Kidney (tissue), 14 donors: ENCODE results near the gene NLGN2. TPM values are rescaled to one million over a fixed set of nuclear protein-coding genes. Genes with fewer than 3 reads are reported as not detected.

Source experiments
- DNase-seq, 5 donors: peaks; one replicate each; pipeline ENCODE4 v3.0.0-alpha.2; 2013 to 2020
- FAIRE-seq: peaks from 2 replicates; lab custom pipeline; 2012; peaks lifted over from hg19 to GRCh38; lab: Jason Lieb, UNC
- H3K27ac ChIP-seq, 2 donors: one replicate each; pipeline ENCODE4 v1.7.0; 2013; ENCODE audit warnings: low read depth in 2 of 2, low read length in 2 of 2, inconsistent platforms in 1 of 2
- H3K27me3 ChIP-seq: one replicate; pipeline ENCODE4 v1.7.1; 2013; ENCODE audit warnings: low read length, inconsistent platforms; ENCODE audit not compliant: control insufficient read depth, insufficient read depth
- H3K36me3 ChIP-seq, 3 donors: one replicate each; pipeline versions ENCODE4 v1.7.0 to v1.7.1; 2013; ENCODE audit warnings: low read length in 3 of 3, control low read depth in 1 of 3, inconsistent platforms in 1 of 3; ENCODE audit not compliant: insufficient read depth in 3 of 3, control insufficient read depth in 2 of 3
- H3K4me1 ChIP-seq, 3 donors: one replicate each; pipeline versions ENCODE4 v1.7.0 to v1.7.1; 2013; ENCODE audit warnings: low read length in 3 of 3, inconsistent platforms in 1 of 3, low read depth in 1 of 3; ENCODE audit not compliant: control insufficient read depth in 2 of 3, insufficient read depth in 2 of 3
- H3K4me3 ChIP-seq, 3 donors: one replicate each; pipeline versions ENCODE4 v1.7.0 to v1.8.1; 2013; ENCODE audit warnings: low read length in 3 of 3, control low read depth in 1 of 3, inconsistent platforms in 1 of 3
- H3K9ac ChIP-seq, 3 donors: one replicate each; pipeline versions ENCODE4 v1.7.0 to v1.7.1; 2013; ENCODE audit warnings: low read length in 3 of 3, control low read depth in 1 of 3, inconsistent platforms in 1 of 3
- H3K9me3 ChIP-seq, 3 donors: one replicate each; pipeline versions ENCODE4 v1.7.0 to v1.7.1; 2013; ENCODE audit warnings: low read length in 3 of 3, control low read depth in 1 of 3, inconsistent platforms in 1 of 3; ENCODE audit not compliant: control insufficient read depth in 2 of 3, insufficient read depth in 1 of 3
- CTCF ChIP-seq: IDR thresholded peaks from 3 replicates; pipeline ENCODE4 v1.5.1; 2012; ENCODE audit warnings: mild to moderate bottlenecking, moderate library complexity, borderline replicate concordance; ENCODE audit not compliant: insufficient read depth; ENCODE audit errors: extremely low read depth
- intact Hi-C: fragments of 100-400 bp; cut with DNase I; formaldehyde crosslinking; loops from one replicate; pipeline ENCODE4 v1.11.1; 2022
- polyA plus RNA-seq: library from polyadenylated mRNA; stranded (reverse); fragments of 350-450 nt; fragmentation: Illumina TruSeq; extraction: RNeasy Lipid Tissue Mini Kit (QIAGEN cat#74804); gene quantifications from one replicate; pipeline ENCODE4 v1.2.3, GENCODE V29; 2014; ENCODE audit warnings: low read depth, low replicate concordance; ENCODE audit not compliant: insufficient read depth
- total RNA-seq: library from RNA; stranded (reverse); fragmentation: NEBNext Ultra II Directional; extraction: Animal tissue kit (Norgen Biotek cat#: 25700); gene quantifications from one replicate; pipeline ENCODE4 v1.2.1, GENCODE V29; 2021
- donor health status: control.
- donor health status: control.
- donor health status: control.
- donor health status: control.
- donor health status: control.
- donor health status: DM: yes; HTN: yes; CAD: no.
- donor health status: Normal renal cell carcinoma (clear cell type).

The NLGN2 gene
- total and polyA plus RNA-seq, 2 donors from 2014 or later: 7.3 to 23.4 TPM

GRCh38 chr17:7426896-7427489 lies 19.3 kb downstream of the NLGN2 start:
- TF ChIP-seq CTCF: no peak
- no peak overlapping the region for H3K4me3 ChIP-seq
- peak in 1 of 5 donors; percentile 51 for DNase-seq
- FAIRE-seq: no peak
- H3K27me3 ChIP-seq: no peaks in the 10 kb centered on the region
- intact Hi-C loops: no loop called here
- no peaks in the 10 kb centered on the region for H3K9me3 ChIP-seq
- no peaks in the 10 kb centered on the region for H3K36me3 ChIP-seq
- H3K9ac ChIP-seq: no peak overlapping the region
- no peaks in the 10 kb centered on the region for H3K4me1 ChIP-seq
- H3K27ac ChIP-seq: no peak overlapping the region

- intact Hi-C loops: no loop called here
- Histone ChIP-seq H3K9me3 (no peaks in the 10 kb centered on the region), H3K27me3 (no peaks in the 10 kb centered on the region), H3K4me3 (no peak overlapping the region), H3K9ac (no peak overlapping the region), H3K27ac (no peak overlapping the region), H3K4me1 (no peaks in the 10 kb centered on the region), H3K36me3 (no peaks in the 10 kb centered on the region)
- DNase-seq (no peak), FAIRE-seq (no peak)
- no peak for TF ChIP-seq CTCF
These were observed 19.9 kb downstream of the NLGN2 start for GRCh38 chr17:7427549-7427948.

- Histone ChIP-seq H3K9me3 (no peaks in the 10 kb centered on the region), H3K4me3 (no peak within 1 kb of the TSS), H3K4me1 (no peaks in the 10 kb centered on the region), H3K9ac (no peak within 1 kb of the TSS), H3K27ac (no peak within 1 kb of the TSS), H3K36me3 (no peaks in the 10 kb centered on the region), H3K27me3 (no peaks in the 10 kb centered on the region)
- FAIRE-seq (no peak), DNase-seq (no peak)
- no peak for TF ChIP-seq CTCF
- intact Hi-C loops: no loop called here
These were observed 20.9 kb downstream of the NLGN2 start, which contains the start of gene SPEM3 for GRCh38 chr17:7428557-7428956. Gene SPEM3, plus strand, starts transcription at chr17:7428857. Its CDS starts 46 bp downstream, at chr17:7428903.

GRCh38 chr17:7429722-7430121 lies 22.1 kb downstream of the NLGN2 start:
- FAIRE-seq (no peak), DNase-seq (no peak)
- Histone ChIP-seq H3K9me3 (no peaks in the 10 kb centered on the region), H3K9ac (no peak overlapping the region), H3K27me3 (no peaks in the 10 kb centered on the region), H3K4me3 (no peak overlapping the region), H3K36me3 (no peaks in the 10 kb centered on the region), H3K4me1 (no peaks in the 10 kb centered on the region), H3K27ac (no peak overlapping the region)
- TF ChIP-seq CTCF: no peak
- intact Hi-C loops: no loop called here
